HEK293T (cell line): ENCODE data around the gene ARVCF.

ENCODE experiments used
- CTCF ChIA-PET: fragments of 350-600 bp; formaldehyde crosslinking; extraction: SDS; loops from one replicate; lab custom pipeline; 2021; ENCODE audit warnings: antibody characterized with exemption, inconsistent platforms; lab: Yijun Ruan, JAX
- POLR2A ChIA-PET: fragments of 350-600 bp; formaldehyde crosslinking; extraction: SDS; loops from one replicate; lab custom pipeline; 2020; ENCODE audit warnings: antibody characterized with exemption, inconsistent platforms; lab: Yijun Ruan, JAX
- DNase-seq: peaks from one replicate; pipeline ENCODE4 v3.0.0; 2012; ENCODE audit warnings: mixed read lengths; ENCODE audit errors: extremely low spot score
- ARNT ChIP-seq: fragments of 450-650 bp; IDR thresholded peaks from 2 replicates; pipeline ENCODE4 v1.6.1; 2017; ENCODE audit warnings: mild to moderate bottlenecking
- BHLHE40 ChIP-seq: fragments of 450-650 bp; IDR thresholded peaks from 2 replicates; pipeline ENCODE4 v1.6.1; 2016; ENCODE audit warnings: mild to moderate bottlenecking, moderate library complexity, borderline replicate concordance
- CTBP1 ChIP-seq: fragments of 450-650 bp; IDR thresholded peaks from 2 replicates; pipeline ENCODE4 v1.6.1; 2016; ENCODE audit warnings: borderline replicate concordance
- ELF4 ChIP-seq: fragments of 450-650 bp; IDR thresholded peaks from 2 replicates; pipeline ENCODE4 v1.6.1; 2017; ENCODE audit warnings: antibody characterized with exemption
- FOXA1 ChIP-seq: fragments of 450-650 bp; IDR thresholded peaks from 2 replicates; pipeline ENCODE4 v1.6.1; 2016; ENCODE audit warnings: mild to moderate bottlenecking
- FOXK2 ChIP-seq: fragments of 450-650 bp; IDR thresholded peaks from 2 replicates; pipeline ENCODE4 v1.6.1; 2016; ENCODE audit warnings: mild to moderate bottlenecking
- FOXM1 ChIP-seq: fragments of 450-650 bp; IDR thresholded peaks from 2 replicates; pipeline ENCODE4 v1.6.1; 2017; ENCODE audit warnings: mild to moderate bottlenecking, borderline replicate concordance
- HDGF ChIP-seq: fragments of 450-650 bp; IDR thresholded peaks from 2 replicates; pipeline ENCODE4 v1.6.1; 2017; ENCODE audit warnings: antibody characterized with exemption, borderline replicate concordance
- L3MBTL2 ChIP-seq: fragments of 450-650 bp; conservative IDR thresholded peaks from 2 replicates; pipeline ENCODE4 v1.6.1; 2016; ENCODE audit warnings: mild to moderate bottlenecking
- LEF1 ChIP-seq: fragments of 450-650 bp; IDR thresholded peaks from 2 replicates; pipeline ENCODE4 v1.6.1; 2017; ENCODE audit warnings: mild to moderate bottlenecking, borderline replicate concordance
- NFRKB ChIP-seq: fragments of 450-650 bp; IDR thresholded peaks from 2 replicates; pipeline ENCODE4 v1.6.1; 2016; ENCODE audit warnings: mild to moderate bottlenecking, moderate library complexity
- PKNOX1 ChIP-seq: fragments of 450-650 bp; IDR thresholded peaks from 2 replicates; pipeline ENCODE4 v1.6.1; 2016
- SP1 ChIP-seq: fragments of 450-650 bp; IDR thresholded peaks from 2 replicates; pipeline ENCODE4 v1.6.1; 2017
- SUZ12 ChIP-seq: fragments of 450-650 bp; IDR thresholded peaks from 2 replicates; pipeline ENCODE4 v1.6.1; 2016; ENCODE audit warnings: mild to moderate bottlenecking
- TARDBP ChIP-seq: fragments of 450-650 bp; IDR thresholded peaks from 2 replicates; pipeline ENCODE4 v1.6.1; 2016
- ZNF384 ChIP-seq: fragments of 450-650 bp; IDR thresholded peaks from 2 replicates; pipeline ENCODE4 v1.6.1; 2016

The ARVCF gene

GRCh38 chr22:19984201-19984753 lies 32.3 kb downstream of the ARVCF start:
- no peak for TF ChIP-seq TARDBP
- no peak for TF ChIP-seq ELF4
- no peak for TF ChIP-seq HDGF
- 0 out of 2 replicates have a peak, but pooled peaks have one; percentile 6 for TF ChIP-seq ARNT
- no peak for TF ChIP-seq FOXK2
- DNase-seq, result peak; percentile 69
- ChIA-PET POLR2A (interaction anchor here (0.7 to 4.0 kb wide), 8 partner anchors 10 to 129 kb away, joined by 3 to 25 read pairs (median 4); partner anchors contain the start of genes DGCR8 and TANGO2), CTCF (interaction anchor here (1.0 to 1.2 kb wide), 2 partner anchors 29 to 203 kb away, joined by 3 to 8 read pairs; no protein-coding TSS in a partner anchor)

- DNase-seq, result no peak
- ChIA-PET CTCF (interaction anchor here (1.0 to 1.2 kb wide), 2 partner anchors 30 to 203 kb away, joined by 3 to 8 read pairs; no protein-coding TSS in a partner anchor), POLR2A (interaction anchor here (0.7 to 4.0 kb wide), 6 partner anchors 9 to 128 kb away, joined by 3 to 25 read pairs (median 4); partner anchors contain the start of genes DGCR8 and TANGO2)
- TF ChIP-seq SP1 (no peak), ELF4 (no peak), ARNT (no peak), ZNF384 (no peak), FOXK2 (no peak), SUZ12 (no peak), TARDBP (no peak), LEF1 (no peak), L3MBTL2 (no peak), NFRKB (no peak), BHLHE40 (no peak), HDGF (no peak), CTBP1 (no peak), FOXA1 (no peak)
These were observed 32.9 kb downstream of the ARVCF start for GRCh38 chr22:19983741-19984140.

GRCh38 chr22:19982991-19983578 lies 33.5 kb downstream of the ARVCF start:
- no peak for DNase-seq
- ChIA-PET POLR2A (interaction anchor here (1.7 to 4.0 kb wide), 2 partner anchors 8 to 97 kb away, joined by 5 to 25 read pairs; partner anchors contain the start of gene DGCR8), CTCF (interaction anchor here (1.2 kb wide), 1 partner anchor 30 kb away, joined by 8 read pairs; no protein-coding TSS in a partner anchor)
- TF ChIP-seq HDGF (no peak), BHLHE40 (no peak), NFRKB (no peak), SP1 (no peak), SUZ12 (no peak), FOXA1 (no peak), FOXM1 (no peak), FOXK2 (no peak)

GRCh38 chr22:19981961-19982920 lies 34.4 kb downstream of the ARVCF start:
- no peak for DNase-seq
- CTCF ChIA-PET, result no interaction called here
- POLR2A ChIA-PET, result no interaction called here
- no peak for TF ChIP-seq FOXM1
- TF ChIP-seq ELF4, result no peak
- no peak for TF ChIP-seq L3MBTL2

GRCh38 chr22:19981171-19981960 lies 35.3 kb downstream of the ARVCF start:
- DNase-seq, result no peak
- ChIA-PET POLR2A (interaction anchor here (0.6 kb wide), 1 partner anchor 127 kb away, joined by 3 read pairs; the partner anchor contains the start of genes GNB1L and RTL10), CTCF (no interaction called here)
- TF ChIP-seq FOXM1 (no peak), BHLHE40 (no peak), HDGF (no peak), L3MBTL2 (no peak)

GRCh38 chr22:19980766-19981165 lies 35.9 kb downstream of the ARVCF start:
- ChIA-PET POLR2A (interaction anchor here (0.6 kb wide), 1 partner anchor 126 kb away, joined by 3 read pairs; the partner anchor contains the start of genes GNB1L and RTL10), CTCF (no interaction called here)

More at GRCh38 chr22:19980766-19981165, 35.9 kb downstream of the ARVCF start:
- no peak for DNase-seq
- no peak for TF ChIP-seq SP1
- no peak for TF ChIP-seq ZNF384
- no peak for TF ChIP-seq TARDBP
- TF ChIP-seq ARNT, result no peak
- no peak for TF ChIP-seq HDGF
- TF ChIP-seq NFRKB, result no peak
- TF ChIP-seq FOXA1, result no peak
- no peak for TF ChIP-seq PKNOX1
- no peak for TF ChIP-seq CTBP1
- no peak for TF ChIP-seq LEF1
- no peak for TF ChIP-seq ELF4
- TF ChIP-seq FOXM1, result no peak
- TF ChIP-seq FOXK2, result no peak
- no peak for TF ChIP-seq SUZ12
- TF ChIP-seq L3MBTL2, result no peak
- no peak for TF ChIP-seq BHLHE40
